Body of pancreas (tissue), 4 donors: Measurements from ENCODE around the gene NUBP1.

Experiments used
- CTCF ChIP-seq, 7 experiments: fragments of 450-650 bp in 4 of 7; fragments of 200-600 bp in 3 of 7; sonication (generic) in 3 of 7; IDR thresholded peaks; one replicate each; pipeline ENCODE4 v1.5.1; 2016 to 2019; ENCODE audit warnings: antibody characterized with exemption in 7 of 7
- POLR2A ChIP-seq, 3 donors: fragments of 450-650 bp; IDR thresholded peaks; one replicate each; pipeline ENCODE4 v1.6.1; 2016; ENCODE audit warnings: antibody characterized with exemption in 3 of 3, mild to moderate bottlenecking in 2 of 3

GRCh38 chr16:10812312-10813098 is 68.9 kb downstream of the NUBP1 start:
- TF ChIP-seq CTCF (IDR thresholded peaks at IDR 0.05): no peak
- no peak for TF ChIP-seq POLR2A (IDR thresholded peaks at IDR 0.05)
